Cardiac septum (tissue), 1 donor: ENCODE results near the gene GPC6. TPM values are rescaled to one million over a fixed set of nuclear protein-coding genes. Genes with fewer than 3 reads are reported as not detected.

Experiments used
- DNase-seq: peaks from one replicate; pipeline ENCODE4 v3.0.0-alpha.2; 2020; ENCODE audit warnings: low spot score
- intact Hi-C: fragments of 100-400 bp; cut with DNase I; formaldehyde crosslinking; loops from one replicate; pipeline ENCODE4 v1.14.0; 2022
- total RNA-seq: library from RNA; stranded (reverse); fragmentation: NEBNext Ultra II Directional; extraction: Animal tissue kit (Norgen Biotek cat#: 25700); gene quantifications from one replicate; pipeline ENCODE4 v1.2.1, GENCODE V29; 2021
- donor health status: DM: no; HTN: no; CAD: no.

GPC6 gene
- total RNA-seq, 1 donor from 2014 or later: 1.4 TPM

DNA sequence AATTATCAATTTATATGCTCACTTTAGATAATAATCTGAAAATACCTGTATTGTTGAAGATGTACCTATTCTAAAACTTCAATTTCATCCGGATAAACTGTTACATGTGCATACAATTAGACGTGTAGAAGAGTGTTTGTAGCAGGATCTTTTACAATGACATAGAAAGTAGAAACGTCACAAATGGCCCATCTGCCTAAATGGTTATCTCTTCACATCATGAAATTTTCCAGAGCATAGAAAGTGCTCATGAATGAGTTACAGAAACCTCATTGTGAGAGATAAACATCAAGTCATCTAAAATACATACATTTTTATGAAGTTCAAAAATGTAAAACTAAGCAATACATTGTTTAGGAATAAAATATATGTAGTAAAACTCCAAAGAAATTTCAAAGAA lies 607.4 kb downstream of the GPC6 start:
- DNase-seq: no peak
- intact Hi-C loops: no loop called here

DNA sequence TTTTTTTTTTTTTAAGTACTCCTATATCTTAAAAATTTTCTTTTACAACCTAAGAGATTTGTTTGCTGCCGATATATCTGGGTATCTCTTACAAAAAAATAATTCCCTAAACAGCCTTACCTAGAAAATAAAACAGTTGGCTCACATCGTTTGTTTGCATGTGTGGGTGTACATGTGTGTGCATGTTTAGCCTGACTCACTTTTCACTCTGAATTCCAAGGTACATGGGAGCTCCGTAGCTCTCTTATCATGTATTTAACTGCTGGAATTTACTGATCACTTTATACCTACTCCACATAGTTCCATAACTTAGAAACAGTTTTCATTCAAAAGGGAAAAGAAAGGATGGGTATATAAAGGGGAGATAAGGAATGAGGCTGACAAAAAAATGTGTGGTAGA lies 616.5 kb downstream of the GPC6 start:
- DNase-seq: no peak
- intact Hi-C loops: no loop called here

DNA sequence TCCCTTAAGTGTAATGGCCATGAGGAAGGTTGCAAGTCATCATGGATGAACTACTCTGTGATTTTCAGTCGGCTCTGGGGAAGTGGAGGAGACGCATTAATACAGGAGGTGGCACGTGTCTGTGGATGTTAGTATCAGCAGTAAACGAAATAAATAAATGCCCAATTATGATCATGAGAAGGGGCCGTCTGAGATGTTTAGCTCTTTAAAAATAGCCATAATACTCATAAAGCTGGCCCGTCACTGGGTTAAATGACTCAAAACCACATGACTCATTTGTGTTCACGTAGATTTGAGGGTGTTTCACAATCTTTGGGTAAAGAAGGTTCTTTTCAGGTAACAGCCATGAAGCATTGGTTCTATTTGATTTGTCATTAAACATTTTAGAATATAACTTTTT lies 620.6 kb downstream of the GPC6 start:
- intact Hi-C loops: no loop called here

DNA sequence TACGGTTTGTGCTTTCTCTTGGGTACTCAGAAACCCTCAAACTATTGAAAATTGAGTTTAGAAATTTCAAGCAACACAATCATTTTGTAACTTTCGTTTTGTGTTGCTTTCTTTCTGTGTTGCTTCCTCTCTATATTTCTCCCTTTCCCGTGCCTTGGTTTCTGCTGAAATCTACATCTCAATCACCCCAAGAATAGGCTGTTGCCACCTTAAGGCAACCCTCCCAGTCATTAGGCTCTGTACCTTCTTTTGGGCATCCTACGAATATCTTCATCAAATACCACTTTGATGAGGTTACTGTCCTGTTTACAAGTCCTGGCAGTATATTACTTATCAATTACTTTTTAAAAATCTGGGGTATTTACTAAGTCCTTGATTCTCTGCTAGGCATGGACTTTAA lies 621.6 kb downstream of the GPC6 start:
- DNase-seq: no peak
- intact Hi-C loops: no loop called here

More for the DNA sequence above, 620.6 kb downstream of the GPC6 start:
- no peak for DNase-seq

DNA sequence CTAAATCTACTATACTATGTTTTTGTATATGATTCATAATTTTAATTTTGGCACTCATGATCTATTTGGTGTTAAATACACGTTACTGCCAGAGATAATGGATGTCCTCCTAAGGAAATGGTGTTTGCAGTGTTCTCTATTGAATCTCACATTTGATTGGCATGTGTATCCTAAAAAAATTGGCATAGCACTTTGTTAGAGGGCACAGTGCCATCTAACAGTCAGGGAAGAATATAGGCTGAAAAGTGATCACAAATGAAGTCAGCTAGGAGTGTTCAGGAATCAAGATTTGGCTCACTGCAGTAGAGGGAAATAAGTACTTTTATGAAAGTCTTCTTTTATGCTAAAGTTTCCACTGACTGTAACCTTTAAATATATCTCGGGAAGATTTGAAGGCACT lies 624.6 kb downstream of the GPC6 start:
- no peak for DNase-seq
- intact Hi-C loops: no loop called here

DNA sequence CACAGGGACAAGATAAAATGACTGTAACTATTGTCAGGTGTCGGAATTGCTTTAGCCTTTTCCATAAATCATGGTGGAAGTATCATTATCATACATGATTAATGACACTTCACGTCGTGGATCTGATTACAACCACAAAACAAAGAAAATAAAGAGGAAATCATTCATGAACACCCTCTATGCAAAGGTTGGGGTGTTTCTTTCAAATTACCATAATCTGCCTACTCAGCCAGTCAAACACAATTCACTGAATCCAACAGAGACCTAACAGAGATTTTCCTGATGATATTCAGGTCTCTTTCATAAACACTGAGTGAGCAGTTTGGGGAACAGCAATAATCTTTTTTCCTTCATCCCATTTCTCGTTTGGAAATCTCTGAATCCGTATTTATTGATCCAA lies 627.3 kb downstream of the GPC6 start:
- no peak for DNase-seq

DNA sequence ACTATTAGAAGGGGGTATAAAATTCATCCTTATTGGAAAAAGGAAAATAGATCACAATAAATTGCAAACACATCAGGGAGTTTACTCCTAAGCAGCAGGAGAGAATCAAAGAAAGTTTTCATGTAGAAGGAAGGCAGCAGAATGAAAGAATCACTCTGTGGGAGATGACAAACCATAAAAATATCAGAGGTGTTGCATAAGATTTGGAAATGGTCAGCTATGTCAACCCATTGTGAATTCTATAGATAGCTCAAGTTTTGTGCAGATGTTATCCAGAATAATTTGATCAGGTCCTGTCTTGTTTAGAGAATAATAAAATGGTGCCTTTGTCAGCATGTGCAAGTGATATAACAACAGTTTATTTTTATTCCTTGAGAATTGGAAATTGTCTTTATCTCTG lies 630.5 kb downstream of the GPC6 start:
- no peak for DNase-seq
- intact Hi-C loops: no loop called here

More for the DNA sequence above, 627.3 kb downstream of the GPC6 start:
- intact Hi-C loops: no loop called here

DNA sequence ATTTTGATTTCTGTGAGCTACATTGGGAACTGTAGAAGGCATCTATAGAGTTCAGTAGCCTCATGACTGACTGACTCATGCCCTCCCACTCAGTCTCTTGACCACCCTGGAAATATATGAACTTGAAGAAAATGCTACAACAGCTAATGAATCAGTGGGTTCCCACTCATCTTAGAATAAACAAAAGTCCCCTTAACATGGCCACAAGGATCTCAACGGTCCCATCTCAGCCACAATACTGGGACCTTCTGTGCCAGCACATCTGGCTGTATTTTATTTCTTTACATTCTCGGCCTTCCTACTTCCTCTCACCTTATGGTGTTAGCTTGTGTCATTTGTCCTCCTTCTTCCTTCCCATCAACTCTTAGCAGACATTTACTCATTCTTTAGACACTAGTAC lies 633.1 kb downstream of the GPC6 start:
- no peak for DNase-seq
- intact Hi-C loops: no loop called here

DNA sequence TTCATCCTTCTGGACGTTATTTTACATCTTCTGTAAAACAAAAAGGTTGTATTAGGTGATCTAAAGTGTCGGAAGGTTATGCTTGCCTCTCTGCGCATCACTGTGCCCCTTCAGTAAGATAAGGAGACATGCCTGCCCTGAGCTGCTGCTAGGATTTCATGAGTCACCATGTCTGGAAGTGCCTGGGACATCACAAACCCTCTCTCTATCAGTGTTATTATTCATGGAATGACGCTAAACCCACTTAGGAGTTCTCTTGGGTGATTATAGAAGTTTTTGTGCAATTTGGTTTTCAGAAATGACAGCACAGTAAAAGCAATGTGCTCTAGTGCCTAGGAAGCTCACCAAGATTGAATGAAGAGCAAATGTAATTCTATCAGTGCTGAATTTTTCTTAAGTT lies 635.2 kb downstream of the GPC6 start:
- DNase-seq: no peak
- intact Hi-C loops: no loop called here

DNA sequence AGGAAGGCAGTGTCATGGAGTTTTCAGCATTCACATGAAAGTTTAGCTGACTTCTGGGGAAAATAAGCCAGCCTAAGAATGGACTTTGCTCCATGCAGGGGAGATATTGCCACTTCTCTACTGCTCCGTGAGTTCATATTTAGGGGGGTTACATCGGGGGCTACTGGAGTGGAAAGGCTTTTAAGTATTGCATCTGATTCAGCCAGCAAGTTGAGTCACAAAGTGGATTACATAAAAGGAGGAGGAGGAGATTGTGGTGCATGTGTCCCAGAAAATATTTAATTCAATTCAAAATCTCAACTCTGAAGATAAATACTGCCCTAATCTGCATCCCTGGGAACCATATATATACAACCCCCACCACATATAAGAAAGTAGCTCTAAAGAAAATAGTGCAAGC lies 635.7 kb downstream of the GPC6 start:
- no peak for DNase-seq
- intact Hi-C loops: no loop called here

DNA sequence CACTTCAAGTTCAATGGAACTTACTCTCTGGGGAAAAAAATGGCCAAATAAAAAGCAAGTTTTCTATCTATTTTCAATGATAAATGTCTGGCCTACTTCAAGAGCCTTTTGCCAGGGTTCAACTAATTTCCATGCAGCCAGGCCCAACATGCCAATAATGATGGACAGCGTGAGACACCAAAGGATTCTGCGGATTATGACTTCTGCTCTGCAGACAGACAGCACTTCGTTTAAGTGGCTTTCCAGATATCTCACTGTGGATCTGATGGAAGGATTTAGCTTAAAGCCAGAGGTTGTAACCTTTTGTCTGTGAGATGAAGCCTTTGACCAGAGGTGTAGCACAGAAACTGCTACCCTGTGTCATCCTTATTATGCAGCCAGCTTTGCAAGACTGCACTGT lies 638.6 kb downstream of the GPC6 start:
- no peak for DNase-seq
- intact Hi-C loops: no loop called here

DNA sequence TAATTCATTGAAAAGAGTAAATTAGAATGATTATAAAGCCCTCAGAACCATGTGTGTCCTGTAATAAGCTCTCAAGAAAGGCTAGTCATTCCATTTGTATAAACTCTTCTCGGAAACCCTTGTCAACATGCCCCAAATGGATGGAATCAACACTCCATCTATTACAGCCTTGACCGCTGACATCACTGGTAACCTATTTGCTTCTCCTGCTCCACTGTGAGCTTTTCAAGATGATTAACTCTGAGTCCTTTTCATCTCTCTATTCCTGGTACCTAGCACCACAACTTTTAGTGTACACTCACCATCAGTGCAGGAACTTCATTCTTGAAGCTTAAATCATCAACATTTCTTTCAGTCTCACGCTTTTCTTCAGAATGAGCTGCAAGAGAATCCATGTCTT lies 640.9 kb downstream of the GPC6 start:
- intact Hi-C loops: no loop called here
- DNase-seq: no peak

DNA sequence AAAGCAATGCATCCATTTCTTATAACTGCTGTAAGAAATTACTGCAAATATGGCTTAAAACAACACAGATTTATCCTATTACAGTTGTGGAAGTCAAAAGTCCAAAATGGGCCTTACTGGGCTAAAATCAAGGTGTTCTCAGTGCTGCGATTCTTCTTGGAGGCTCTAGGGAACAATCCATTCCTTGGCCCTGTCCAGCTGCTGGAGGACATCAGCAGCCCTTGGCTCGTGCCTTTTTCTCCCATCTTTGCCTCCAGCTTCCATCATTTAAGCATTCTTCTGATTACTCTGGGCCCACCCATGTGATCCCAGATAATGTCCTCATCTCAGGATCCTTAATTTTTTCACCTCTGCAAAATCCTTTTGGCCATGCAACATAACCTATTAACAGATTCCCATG lies 645.8 kb downstream of the GPC6 start:
- intact Hi-C loops: no loop called here
- no peak for DNase-seq

DNA sequence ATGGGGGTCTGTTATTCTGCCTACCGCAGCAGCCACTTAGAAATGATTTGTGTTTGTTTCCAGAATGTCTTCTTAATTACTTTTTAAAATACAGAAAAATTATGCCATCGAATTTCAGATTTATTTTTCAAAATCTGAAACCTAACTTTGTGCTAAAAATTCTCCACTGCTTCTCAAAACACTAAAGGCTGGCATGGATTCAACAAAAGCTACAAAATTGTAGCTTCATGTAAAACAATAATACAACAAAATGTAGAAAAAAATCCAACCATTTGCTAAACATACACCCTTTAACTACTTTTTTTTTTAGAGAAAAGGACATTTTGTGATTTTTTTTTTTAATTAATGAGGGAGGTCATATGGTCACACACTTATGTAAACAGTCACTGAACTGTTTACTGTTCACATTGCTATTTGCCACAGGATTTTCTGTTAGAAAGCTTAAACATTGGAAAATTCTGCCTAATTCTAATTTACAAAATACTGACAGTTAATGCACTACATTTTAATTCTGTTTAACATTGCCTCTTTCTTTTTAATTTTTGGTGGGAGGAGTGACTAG lies 646.3 kb downstream of the GPC6 start:
- no peak for DNase-seq
- intact Hi-C loops: no loop called here

DNA sequence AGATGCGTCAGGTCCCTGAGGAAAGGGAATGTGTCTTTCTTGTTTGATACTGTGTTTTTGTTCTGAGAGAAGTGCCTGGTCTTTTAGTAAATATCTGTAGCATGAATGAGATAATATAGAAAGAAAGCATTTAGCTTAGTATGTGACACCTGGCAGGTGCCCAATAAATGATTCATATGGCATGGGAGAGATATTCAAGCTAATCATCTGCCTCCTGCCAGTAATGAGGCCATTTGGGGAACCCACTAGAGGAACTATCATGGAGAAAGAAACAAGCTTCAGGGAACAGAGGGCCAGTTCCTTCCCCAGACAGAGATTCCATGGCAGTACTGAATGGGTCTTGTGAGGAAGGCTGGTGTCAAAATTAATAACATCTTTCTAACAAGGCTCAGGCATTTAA lies 648.9 kb downstream of the GPC6 start:
- intact Hi-C loops: no loop called here
- no peak for DNase-seq

DNA sequence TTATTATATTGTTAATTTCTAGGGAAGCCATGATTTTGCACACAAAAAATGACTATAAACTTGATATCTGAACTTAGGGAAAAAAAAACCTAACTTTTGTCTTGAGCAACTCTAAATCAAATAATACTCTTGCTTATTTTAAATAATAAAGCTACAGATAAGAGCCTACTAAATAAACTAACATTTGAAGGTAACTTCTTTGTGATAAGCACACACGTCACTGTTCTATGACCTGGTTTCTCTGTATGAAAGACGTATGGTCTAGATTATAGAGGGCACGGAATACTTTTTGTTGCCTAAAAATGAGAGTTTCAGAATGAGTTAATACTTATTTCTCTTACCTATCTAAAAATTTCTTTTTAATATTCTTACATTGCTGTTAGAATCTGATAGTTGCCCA lies 649.6 kb downstream of the GPC6 start:
- intact Hi-C loops: no loop called here
- DNase-seq: no peak

DNA sequence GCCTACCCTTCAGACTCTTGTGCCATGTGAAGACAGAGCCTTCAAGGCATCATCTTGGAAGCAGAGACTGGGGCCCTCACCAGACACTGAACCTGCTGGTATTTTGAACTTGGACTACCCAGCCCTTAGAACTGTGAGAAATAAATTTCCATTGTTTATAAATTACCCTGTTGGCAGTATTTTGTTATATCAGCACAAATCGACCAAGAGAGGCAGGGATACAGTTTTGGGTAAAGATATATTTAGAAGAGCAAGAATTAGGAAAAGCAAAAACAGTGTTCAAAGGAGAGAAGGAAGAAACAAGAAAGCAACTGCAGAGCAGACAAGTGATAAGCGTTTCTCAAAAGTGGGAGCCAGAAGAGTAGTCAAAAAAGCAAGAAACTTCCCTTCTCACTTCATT lies 652.1 kb downstream of the GPC6 start:
- no peak for DNase-seq

DNA sequence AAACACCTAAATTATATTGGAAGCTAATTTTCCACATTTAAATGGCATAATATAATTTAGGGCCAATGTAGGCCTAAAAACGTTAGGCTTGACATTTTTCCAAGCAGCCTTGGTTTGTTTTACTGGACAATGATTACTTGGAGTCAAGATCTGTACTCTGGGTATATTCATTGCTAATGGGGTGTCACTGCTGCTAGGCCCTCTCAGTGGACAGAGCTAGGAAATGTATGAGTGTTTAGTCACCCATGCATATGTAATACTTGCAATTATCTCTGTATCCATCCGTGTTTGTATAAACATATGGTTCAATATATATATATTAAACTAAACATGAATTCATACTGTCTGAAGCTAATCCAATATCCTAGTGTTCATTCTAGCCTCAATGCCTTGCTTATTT lies 654.8 kb downstream of the GPC6 start:
- DNase-seq: no peak
- intact Hi-C loops: no loop called here

More for the DNA sequence above, 652.1 kb downstream of the GPC6 start:
- intact Hi-C loops: no loop called here

DNA sequence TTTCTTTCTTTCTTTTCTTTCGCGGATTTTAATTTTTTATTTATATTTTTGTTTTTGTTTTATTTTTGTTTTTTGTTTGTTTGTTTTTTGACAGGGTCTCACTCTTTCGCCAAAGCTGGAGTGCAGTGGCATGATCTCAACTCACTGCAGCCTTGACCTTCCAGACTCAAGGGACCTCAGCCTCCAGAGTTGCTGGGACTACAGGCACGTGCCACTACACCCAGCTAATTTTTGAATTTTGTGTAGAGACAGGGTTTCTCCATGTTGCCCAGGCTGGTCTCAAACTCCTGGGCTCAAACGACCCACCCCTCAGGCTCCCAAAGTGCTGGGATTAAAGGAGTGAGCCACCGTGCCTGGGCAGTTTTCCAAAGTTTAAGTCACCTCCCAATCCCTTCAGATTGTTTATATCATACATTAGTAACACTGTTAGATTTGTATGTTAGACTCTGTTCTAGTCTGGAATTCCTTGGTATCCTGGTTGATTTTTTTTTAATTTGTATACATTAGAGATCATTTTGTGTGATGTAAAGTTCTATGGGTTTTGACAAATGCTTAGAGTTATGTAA lies 655.6 kb downstream of the GPC6 start:
- intact Hi-C loops: no loop called here
- DNase-seq: no peak

DNA sequence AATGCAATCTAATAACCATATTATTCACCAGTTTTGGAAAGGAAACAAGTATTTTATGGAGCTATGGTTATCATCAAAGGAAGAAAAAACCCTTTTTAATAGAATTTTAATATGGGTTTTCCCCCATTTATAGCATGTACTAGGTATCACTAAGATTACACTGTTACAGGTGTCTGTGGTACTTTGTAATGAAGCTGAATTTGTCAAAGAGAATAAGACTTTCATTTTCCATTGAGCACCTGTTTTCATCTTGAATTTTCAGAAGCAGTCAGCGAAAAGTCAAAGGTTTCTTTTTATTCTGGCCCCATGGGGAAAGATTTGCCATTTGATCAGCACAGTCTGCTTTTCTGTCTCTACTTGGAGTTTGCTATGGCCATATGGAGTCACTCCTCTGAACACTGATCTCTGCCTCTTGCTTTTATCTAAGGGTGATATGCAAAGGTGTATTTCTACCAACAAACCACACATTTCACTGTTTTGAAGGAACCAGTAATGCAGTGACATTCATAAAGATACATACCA lies 662.9 kb downstream of the GPC6 start:
- intact Hi-C loops: no loop called here

DNA sequence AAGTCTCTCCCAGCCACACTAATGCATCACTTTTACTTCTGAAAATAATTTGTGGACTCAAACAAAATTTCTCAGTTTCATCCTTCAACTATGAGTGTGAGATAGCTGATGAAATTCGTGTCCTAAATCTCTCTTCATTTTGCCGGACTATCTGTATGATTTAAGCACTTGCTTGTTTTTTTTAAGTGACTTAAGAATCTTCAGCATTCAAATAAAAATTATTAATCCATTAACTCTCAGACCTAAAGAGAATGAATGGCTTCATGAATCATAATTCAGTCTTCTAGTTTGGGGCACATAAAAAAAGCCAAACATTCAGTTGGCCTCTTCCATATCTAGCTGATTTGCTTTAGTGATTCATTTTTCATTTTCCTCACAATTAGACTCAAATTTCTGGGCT lies 673.4 kb downstream of the GPC6 start:
- intact Hi-C loops: no loop called here
- no peak for DNase-seq

More for the DNA sequence above, 662.9 kb downstream of the GPC6 start:
- DNase-seq: no peak

DNA sequence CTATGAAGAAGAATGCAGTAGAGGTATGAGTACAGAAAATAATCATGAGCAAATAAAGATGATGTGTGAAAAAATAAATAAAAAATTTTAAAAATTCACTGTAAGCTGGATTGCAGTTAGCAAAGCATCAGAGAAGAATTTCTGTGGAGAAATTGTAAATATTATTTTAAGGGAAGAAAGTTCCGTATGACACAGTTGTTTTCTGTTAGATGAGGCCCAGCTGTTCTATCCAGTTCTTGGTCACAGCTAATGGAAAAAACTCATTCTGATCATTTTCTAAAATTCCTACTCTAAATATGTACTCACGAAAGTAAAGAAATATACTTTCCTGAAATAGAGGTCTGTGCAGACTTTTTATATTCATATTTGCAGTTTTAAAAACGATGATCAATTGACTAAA lies 674.1 kb downstream of the GPC6 start:
- DNase-seq: no peak
- intact Hi-C loops: no loop called here
